Muscle layer of duodenum (tissue), 2 donors: ENCODE measurements around the gene NRXN3.

Source experiments
- H3K27ac ChIP-seq: one replicate; pipeline ENCODE4 v1.7.0; 2013; ENCODE audit warnings: mild to moderate bottlenecking, low read length
- H3K27me3 ChIP-seq: one replicate; pipeline ENCODE4 v1.7.0; 2013; ENCODE audit warnings: low read depth, mild to moderate bottlenecking, control low read depth, low read length
- H3K36me3 ChIP-seq, 2 donors: one replicate each; pipeline ENCODE4 v1.7.0; 2013; ENCODE audit warnings: low read length in 2 of 2, control low read depth in 1 of 2, mild to moderate bottlenecking in 1 of 2; ENCODE audit not compliant: insufficient read depth in 2 of 2, control insufficient read depth in 1 of 2
- H3K4me1 ChIP-seq, 2 donors: one replicate each; pipeline ENCODE4 v1.7.0; 2013; ENCODE audit warnings: low read length in 2 of 2, mild to moderate bottlenecking in 2 of 2, control low read depth in 1 of 2, moderate library complexity in 1 of 2; ENCODE audit not compliant: insufficient read depth in 2 of 2, control insufficient read depth in 1 of 2
- H3K4me3 ChIP-seq, 2 donors: one replicate each; pipeline ENCODE4 v1.7.0; 2013; ENCODE audit warnings: low read length in 2 of 2, low read depth in 1 of 2, mild to moderate bottlenecking in 1 of 2
- H3K9me3 ChIP-seq, 2 donors: one replicate each; pipeline ENCODE4 v1.7.0; 2013; ENCODE audit warnings: low read length in 2 of 2, control low read depth in 1 of 2, mild to moderate bottlenecking in 1 of 2; ENCODE audit not compliant: control insufficient read depth in 1 of 2
- donor health status: healthy.

NRXN3 gene

GRCh38 chr14:79279645-79280597, 1109.7 kb downstream of the NRXN3 start:
- H3K27ac ChIP-seq = peak overlapping the region; percentile 27
- no peaks in the 10 kb centered on the region for H3K9me3 ChIP-seq
- no peaks in the 10 kb centered on the region for H3K36me3 ChIP-seq
- H3K27me3 ChIP-seq = no peaks in the 10 kb centered on the region
- H3K4me1 ChIP-seq = peaks cover 0 to 7% of the 10 kb centered on the region in 2 donors
- H3K4me3 ChIP-seq = peak overlapping the region; percentile 69 to 81

- no peaks in the 10 kb centered on the region for H3K36me3 ChIP-seq
- peaks cover 0 to 7% of the 10 kb centered on the region in 2 donors for H3K4me1 ChIP-seq
- H3K4me3 ChIP-seq = peak overlapping the region; percentile 69 to 81
- H3K9me3 ChIP-seq = no peaks in the 10 kb centered on the region
- H3K27ac ChIP-seq = no peak overlapping the region
- H3K27me3 ChIP-seq = no peaks in the 10 kb centered on the region
Measured at GRCh38 chr14:79281244-79282152, 1111.3 kb downstream of the NRXN3 start.

DNA sequence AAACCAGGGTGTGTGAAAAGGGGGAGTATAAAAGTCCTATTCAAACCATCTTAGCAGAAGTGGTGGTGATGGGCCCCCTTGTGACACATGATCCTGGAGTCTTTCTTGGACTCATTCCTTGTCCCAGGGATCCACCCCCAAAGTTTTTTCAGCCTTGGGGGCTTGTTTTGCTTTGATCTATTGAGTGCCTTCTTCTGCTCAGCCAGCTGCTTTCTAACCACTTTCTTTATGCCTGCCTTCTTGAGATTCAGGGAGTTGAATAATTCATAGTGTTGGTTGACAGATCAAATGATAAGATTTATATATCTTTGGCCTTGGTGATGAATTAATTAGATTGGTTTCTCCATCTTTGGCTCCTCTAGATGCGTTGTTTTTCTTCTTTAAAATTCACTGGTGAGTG, 1114.4 kb downstream of the NRXN3 start:
- H3K4me3 ChIP-seq = peak overlapping the region; percentile 35 to 37
- H3K36me3 ChIP-seq = no peaks in the 10 kb centered on the region
- no peaks in the 10 kb centered on the region for H3K4me1 ChIP-seq
- no peaks in the 10 kb centered on the region for H3K27me3 ChIP-seq
- H3K9me3 ChIP-seq = no peaks in the 10 kb centered on the region
- H3K27ac ChIP-seq = no peak overlapping the region

DNA sequence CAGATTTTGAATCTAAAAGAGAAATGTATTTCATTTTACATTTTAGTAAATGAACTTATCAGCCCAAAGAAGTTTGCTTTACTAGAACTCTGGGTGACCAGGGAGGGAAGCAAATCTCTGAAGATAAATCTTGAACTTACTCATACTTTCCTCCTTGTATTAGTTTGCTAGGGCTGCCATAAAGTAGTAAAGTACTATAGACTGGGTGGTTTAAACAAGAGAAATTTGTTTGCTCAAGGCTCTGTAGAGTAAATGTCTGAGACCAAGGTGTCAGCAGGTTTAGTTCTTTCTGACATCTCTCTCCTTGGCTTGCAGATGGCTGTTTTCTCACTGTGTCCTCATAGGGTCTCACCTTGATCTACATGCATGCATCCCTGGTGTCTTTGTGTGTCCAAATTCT, 1115.1 kb downstream of the NRXN3 start:
- Histone ChIP-seq H3K9me3 (no peaks in the 10 kb centered on the region), H3K4me3 (peak overlapping the region in 1 of 2 donors; percentile 37), H3K36me3 (no peaks in the 10 kb centered on the region), H3K27ac (no peak overlapping the region), H3K4me1 (no peaks in the 10 kb centered on the region), H3K27me3 (no peaks in the 10 kb centered on the region)

DNA sequence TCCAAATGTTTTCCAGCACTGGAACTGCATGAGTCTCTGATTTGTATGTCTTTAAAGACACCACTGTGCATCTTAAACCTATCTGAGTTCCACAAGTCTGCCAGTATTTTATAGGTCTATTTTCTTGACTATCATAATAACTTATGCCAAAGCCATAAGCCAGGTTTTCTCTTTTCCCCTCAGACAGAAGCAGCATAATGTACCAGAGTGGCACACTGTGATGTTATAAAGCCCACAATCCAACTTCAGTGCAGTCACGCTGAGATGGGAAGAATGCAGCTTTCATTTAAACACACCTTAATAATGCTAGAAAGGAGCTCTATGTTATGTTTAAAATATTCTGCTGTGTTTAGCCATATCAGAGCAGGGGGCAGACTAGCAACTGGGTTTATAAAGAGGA, 1117.8 kb downstream of the NRXN3 start:
- H3K4me1 ChIP-seq = peaks cover 0 to 3% of the 10 kb centered on the region in 2 donors
- H3K36me3 ChIP-seq = no peaks in the 10 kb centered on the region
- no peak overlapping the region for H3K27ac ChIP-seq
- no peaks in the 10 kb centered on the region for H3K9me3 ChIP-seq
- H3K4me3 ChIP-seq = no peak overlapping the region
- no peaks in the 10 kb centered on the region for H3K27me3 ChIP-seq

DNA sequence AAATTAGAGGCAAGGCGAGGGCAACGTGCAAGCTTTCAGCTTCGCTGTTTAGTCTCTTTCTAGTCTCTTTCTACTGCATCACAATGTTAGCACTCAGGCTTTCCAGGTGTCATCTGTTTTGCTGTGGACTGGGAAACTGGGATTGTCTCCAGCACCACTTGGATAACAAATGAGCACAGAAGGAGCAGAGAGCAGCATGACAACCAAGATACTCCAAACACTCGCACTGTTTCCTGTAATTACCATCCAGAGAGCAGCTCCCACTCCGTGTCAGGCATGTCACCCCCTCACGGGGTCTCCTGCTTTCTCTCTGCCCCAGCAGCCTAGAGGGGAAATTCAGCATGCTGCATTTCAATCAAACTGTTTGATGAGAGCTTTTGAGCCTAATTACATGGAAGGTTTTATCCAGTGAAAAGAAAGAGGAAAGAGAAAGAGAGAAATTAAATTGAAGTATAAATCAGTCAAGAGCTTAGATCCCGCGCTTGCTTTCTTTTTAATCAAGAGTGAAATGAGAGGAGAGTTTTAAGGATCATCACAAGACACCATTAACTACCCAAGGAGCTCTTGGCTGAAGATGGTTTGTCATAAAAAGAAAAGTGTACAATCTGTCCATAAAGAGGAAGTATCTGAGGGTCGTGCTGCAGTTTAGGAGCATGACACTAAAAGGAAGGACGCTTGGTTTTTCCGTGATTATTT, 1123.5 kb downstream of the NRXN3 start:
- Histone ChIP-seq H3K4me3 (peak overlapping the region; percentile 19 to 26), H3K4me1 (peaks cover 0 to 11% of the 10 kb centered on the region in 2 donors), H3K36me3 (no peaks in the 10 kb centered on the region), H3K9me3 (no peaks in the 10 kb centered on the region), H3K27me3 (no peaks in the 10 kb centered on the region), H3K27ac (peak overlapping the region; percentile 28)

- Histone ChIP-seq H3K9me3 (no peaks in the 10 kb centered on the region), H3K27ac (no peak overlapping the region), H3K4me1 (peaks cover 0 to 11% of the 10 kb centered on the region in 2 donors), H3K4me3 (no peak overlapping the region), H3K36me3 (no peaks in the 10 kb centered on the region), H3K27me3 (no peaks in the 10 kb centered on the region)
Measured at GRCh38 chr14:79294499-79294898, 1124.3 kb downstream of the NRXN3 start.

DNA sequence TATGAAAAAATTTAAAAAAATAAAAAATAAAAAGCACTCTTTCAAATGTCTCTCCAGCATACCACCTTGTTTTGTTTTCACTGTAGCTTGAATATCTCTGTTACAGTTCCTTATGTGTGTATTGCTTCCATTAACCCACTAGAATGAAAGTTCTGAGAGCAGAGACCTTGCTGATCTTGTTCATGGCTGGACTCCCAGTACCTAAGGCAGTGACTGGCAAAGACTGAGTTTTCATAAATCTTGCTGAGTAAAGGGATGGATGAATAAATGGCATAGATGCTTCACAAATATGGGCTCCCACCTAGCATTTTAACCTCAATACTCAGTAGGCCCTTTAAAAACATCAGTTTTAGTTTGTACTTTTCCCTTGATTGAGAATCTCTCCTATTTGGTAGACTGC, 1125.2 kb downstream of the NRXN3 start:
- H3K36me3 ChIP-seq = no peaks in the 10 kb centered on the region
- no peaks in the 10 kb centered on the region for H3K27me3 ChIP-seq
- H3K4me1 ChIP-seq = peaks cover 0 to 11% of the 10 kb centered on the region in 2 donors
- no peaks in the 10 kb centered on the region for H3K9me3 ChIP-seq
- no peak overlapping the region for H3K4me3 ChIP-seq
- H3K27ac ChIP-seq = no peak overlapping the region

GRCh38 chr14:79298373-79298772, 1128.2 kb downstream of the NRXN3 start:
- H3K27me3 ChIP-seq = no peaks in the 10 kb centered on the region

DNA sequence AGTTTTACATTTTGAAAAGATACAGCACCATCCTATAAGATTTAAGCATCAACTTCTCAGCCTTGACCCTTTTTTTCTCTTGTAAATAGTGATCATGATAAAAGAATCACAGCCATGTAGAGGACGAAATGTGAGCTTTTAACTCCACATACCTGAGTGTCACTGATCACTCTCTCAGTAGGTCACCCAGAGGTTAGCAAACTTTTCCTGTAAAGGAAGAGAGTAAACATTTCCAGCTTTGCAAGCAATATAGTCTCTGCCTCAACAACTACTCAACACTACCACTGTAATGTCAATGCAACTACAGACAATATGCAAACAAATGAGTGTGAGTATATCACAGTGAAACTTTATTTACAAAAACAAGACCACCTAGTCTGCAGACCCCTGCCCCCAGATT, 1129.0 kb downstream of the NRXN3 start:
- Histone ChIP-seq H3K36me3 (no peaks in the 10 kb centered on the region), H3K4me1 (peaks cover 0 to 3% of the 10 kb centered on the region in 2 donors), H3K9me3 (no peaks in the 10 kb centered on the region), H3K27ac (no peak overlapping the region), H3K4me3 (no peak overlapping the region), H3K27me3 (no peaks in the 10 kb centered on the region)

More at GRCh38 chr14:79298373-79298772, 1128.2 kb downstream of the NRXN3 start:
- no peaks in the 10 kb centered on the region for H3K9me3 ChIP-seq
- peaks cover 0 to 5% of the 10 kb centered on the region in 2 donors for H3K4me1 ChIP-seq
- H3K4me3 ChIP-seq = no peak overlapping the region
- no peak overlapping the region for H3K27ac ChIP-seq
- H3K36me3 ChIP-seq = no peaks in the 10 kb centered on the region

DNA sequence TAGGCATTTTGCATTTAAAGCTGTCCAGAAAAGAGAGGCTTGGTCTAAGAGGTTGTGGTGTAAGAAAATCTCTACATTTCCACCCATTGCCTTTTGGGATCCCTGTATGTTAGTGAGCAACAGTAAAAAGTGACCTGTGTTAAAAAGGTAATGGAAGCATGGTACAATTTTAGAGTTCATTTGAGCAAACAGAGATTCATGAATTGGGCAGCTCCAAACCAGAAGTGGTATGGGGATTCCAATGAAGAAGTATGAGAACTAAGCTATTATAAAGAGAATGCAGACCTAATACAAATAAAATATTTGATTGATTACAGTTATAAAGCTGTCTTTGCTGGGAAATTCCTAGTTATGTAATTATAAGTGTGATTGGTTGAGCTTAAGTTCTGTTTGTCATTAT, 1134.1 kb downstream of the NRXN3 start:
- Histone ChIP-seq H3K4me3 (no peak overlapping the region), H3K36me3 (no peaks in the 10 kb centered on the region), H3K27ac (no peak overlapping the region), H3K27me3 (no peaks in the 10 kb centered on the region), H3K4me1 (no peaks in the 10 kb centered on the region), H3K9me3 (no peaks in the 10 kb centered on the region)
